Activated CD8-positive, alpha-beta T cell treated with anti-CD3 and anti-CD28 coated beads for 36 hours (primary cell): ENCODE measurements around the gene TMEM184B. TPM values are rescaled to one million over a fixed set of nuclear protein-coding genes. Genes with fewer than 3 reads are reported as not detected.
A peak's percentile ranks its signal among the peaks of the same experiment; 100 is the strongest.

Source experiments
- ATAC-seq: fragments of 200-7000 bp; cut with Tn5 transposase; one replicate; pipeline ENCODE4 v1.10.0; 2021; ENCODE audit warnings: mild to moderate bottlenecking, moderate library complexity
- CTCF ChIA-PET: fragments of 350-600 bp; sonication (Branson Sonifier 250); formaldehyde crosslinking; loops from one replicate; lab custom pipeline; 2021; ENCODE audit warnings: antibody characterized with exemption; lab: Charles Lee
- POLR2A ChIA-PET: fragments of 350-600 bp; sonication (Branson Sonifier 250); formaldehyde crosslinking; loops from one replicate; lab custom pipeline; 2021; ENCODE audit warnings: antibody characterized with exemption; lab: Charles Lee
- DNase-seq: peaks from one replicate; pipeline ENCODE4 v3.0.0-alpha.2; 2020
- H3K27ac Mint-ChIP-seq: one replicate; pipeline ENCODE4 v1.8.0; 2021; ENCODE audit warnings: mild to moderate bottlenecking, mixed read lengths
- H3K27me3 Mint-ChIP-seq: one replicate; pipeline ENCODE4 v1.8.0; 2021; ENCODE audit warnings: mixed read lengths
- H3K36me3 Mint-ChIP-seq: one replicate; pipeline ENCODE4 v1.8.0; 2021; ENCODE audit warnings: low read depth, mixed read lengths
- H3K4me1 Mint-ChIP-seq: one replicate; pipeline ENCODE4 v1.8.0; 2021; ENCODE audit warnings: low read depth, mixed read lengths
- H3K4me3 Mint-ChIP-seq: one replicate; pipeline ENCODE4 v1.8.0; 2021; ENCODE audit warnings: mild to moderate bottlenecking, moderate library complexity, mixed read lengths
- H3K9me3 Mint-ChIP-seq: one replicate; pipeline ENCODE4 v1.8.0; 2021; ENCODE audit warnings: mixed read lengths
- intact Hi-C: fragments of 100-400 bp; cut with micrococcal nuclease; formaldehyde crosslinking; loops from one replicate; pipeline ENCODE4 v1.10.0; 2022
- total RNA-seq, 2 experiments: library from RNA; stranded (reverse); gene quantifications; one replicate each; pipeline ENCODE4 v1.2.3, GENCODE V29; 2021
- TF ChIP-seq, protein P1 (sequence below): fragments of 200-600 bp; IDR thresholded peaks from one replicate; pipeline ENCODE4 v1.8.0; 2022; ENCODE audit warnings: antibody characterized with exemption, mild to moderate bottlenecking

The TMEM184B gene
- total RNA-seq, 2 experiments from 2014 or later, result 15.7 to 16.8 TPM

DNA sequence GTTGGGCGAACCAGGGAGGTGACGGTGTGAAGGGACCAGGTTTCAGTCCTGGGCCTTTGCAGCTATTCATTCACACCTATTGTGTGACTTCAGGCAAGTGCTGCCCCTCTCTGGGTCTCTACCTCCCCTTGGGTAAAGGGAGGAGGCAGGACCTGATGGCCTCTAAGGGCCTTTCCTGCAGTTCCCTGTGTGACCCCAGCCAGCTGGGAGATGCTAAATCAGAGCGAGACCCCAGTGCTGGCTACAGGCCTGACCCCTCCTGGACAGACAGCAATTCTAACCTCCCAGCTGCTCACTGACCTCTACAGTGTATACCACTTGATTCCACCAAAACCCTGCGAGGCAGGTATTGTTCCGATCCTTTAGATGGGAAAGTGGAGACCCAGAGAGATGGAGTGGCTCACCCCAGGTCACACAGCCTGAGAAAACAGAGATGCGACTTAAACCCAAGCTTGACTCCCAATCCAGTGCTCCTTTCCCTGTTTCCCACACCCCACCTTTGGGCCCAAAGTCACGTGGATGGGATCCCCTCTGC is 64.8 kb downstream of the TMEM184B start:
- Mint-ChIP-seq H3K27ac (no peak overlapping the region), H3K36me3 (peaks cover 6% of the 10 kb centered on the region), H3K27me3 (no peaks in the 10 kb centered on the region), H3K9me3 (no peaks in the 10 kb centered on the region), H3K4me3 (no peak overlapping the region), H3K4me1 (peaks cover 38% of the 10 kb centered on the region)
- ChIA-PET CTCF (no interaction called here), POLR2A (no interaction called here)
- DNase-seq, result no peak
- no peak for ATAC-seq
- TF ChIP-seq, protein P1, sequence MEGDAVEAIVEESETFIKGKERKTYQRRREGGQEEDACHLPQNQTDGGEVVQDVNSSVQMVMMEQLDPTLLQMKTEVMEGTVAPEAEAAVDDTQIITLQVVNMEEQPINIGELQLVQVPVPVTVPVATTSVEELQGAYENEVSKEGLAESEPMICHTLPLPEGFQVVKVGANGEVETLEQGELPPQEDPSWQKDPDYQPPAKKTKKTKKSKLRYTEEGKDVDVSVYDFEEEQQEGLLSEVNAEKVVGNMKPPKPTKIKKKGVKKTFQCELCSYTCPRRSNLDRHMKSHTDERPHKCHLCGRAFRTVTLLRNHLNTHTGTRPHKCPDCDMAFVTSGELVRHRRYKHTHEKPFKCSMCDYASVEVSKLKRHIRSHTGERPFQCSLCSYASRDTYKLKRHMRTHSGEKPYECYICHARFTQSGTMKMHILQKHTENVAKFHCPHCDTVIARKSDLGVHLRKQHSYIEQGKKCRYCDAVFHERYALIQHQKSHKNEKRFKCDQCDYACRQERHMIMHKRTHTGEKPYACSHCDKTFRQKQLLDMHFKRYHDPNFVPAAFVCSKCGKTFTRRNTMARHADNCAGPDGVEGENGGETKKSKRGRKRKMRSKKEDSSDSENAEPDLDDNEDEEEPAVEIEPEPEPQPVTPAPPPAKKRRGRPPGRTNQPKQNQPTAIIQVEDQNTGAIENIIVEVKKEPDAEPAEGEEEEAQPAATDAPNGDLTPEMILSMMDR, result no peak
- intact Hi-C loops, result no loop called here

DNA sequence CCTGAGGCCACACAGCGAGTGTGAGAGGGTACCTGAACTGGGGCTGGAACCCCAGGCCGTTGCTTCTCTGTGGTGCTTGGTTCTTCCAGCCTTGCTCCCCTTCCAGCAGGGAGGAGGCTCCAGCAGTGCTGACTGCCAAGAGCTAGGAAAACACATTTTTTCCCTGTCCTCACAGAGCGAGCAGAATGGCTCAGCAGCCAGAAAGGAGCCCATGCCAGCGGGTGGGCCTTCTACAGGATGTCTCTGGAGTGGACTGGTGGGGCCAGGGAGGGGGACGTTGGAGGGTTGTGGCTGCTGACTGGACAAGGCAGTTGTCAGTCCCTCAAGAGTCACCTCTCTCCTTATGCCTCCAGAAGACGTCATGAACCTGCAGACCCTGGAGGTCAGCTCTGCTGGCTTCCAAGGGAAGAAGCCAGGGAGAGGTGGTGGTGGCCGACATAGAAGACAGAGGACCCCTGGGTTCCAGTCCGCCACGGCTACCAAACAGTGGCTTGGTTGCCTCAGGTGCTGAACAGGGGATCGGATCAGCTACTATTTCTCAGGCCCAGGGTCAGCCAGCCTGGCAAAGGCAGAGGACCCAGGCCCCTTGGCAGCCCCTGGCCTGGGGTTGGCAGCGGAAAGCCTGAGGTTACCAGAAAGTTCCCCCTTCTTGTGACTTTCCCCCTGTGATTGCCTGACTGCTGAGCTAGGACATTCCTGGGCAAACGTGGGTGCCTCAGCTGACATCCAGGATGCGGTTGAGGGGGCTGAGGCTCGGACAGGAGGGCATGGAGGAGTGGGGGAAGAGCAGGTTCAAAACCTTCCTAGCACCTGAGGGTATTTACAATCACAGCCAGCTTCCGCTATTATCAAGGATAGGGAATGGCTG is 67.3 kb downstream of the TMEM184B start:
- ChIA-PET POLR2A (interaction anchor here (1.3 to 1.4 kb wide), 2 partner anchors 91 to 121 kb away, joined by 3 to 4 read pairs; no protein-coding TSS in a partner anchor), CTCF (interaction anchor here (1.2 to 1.5 kb wide), 2 partner anchors 91 to 153 kb away, joined by 3 to 4 read pairs; no protein-coding TSS in a partner anchor)
- peaks cover 5% of the 10 kb centered on the region for H3K36me3 Mint-ChIP-seq
- no peak overlapping the region for H3K27ac Mint-ChIP-seq
- TF ChIP-seq, protein P1, result no peak
- H3K4me1 Mint-ChIP-seq, result peaks cover 46% of the 10 kb centered on the region
- no peak overlapping the region for H3K4me3 Mint-ChIP-seq
- H3K27me3 Mint-ChIP-seq, result no peaks in the 10 kb centered on the region
- DNase-seq (no peak), ATAC-seq (no peak)
- intact Hi-C loops, result no loop called here
- no peaks in the 10 kb centered on the region for H3K9me3 Mint-ChIP-seq

DNA sequence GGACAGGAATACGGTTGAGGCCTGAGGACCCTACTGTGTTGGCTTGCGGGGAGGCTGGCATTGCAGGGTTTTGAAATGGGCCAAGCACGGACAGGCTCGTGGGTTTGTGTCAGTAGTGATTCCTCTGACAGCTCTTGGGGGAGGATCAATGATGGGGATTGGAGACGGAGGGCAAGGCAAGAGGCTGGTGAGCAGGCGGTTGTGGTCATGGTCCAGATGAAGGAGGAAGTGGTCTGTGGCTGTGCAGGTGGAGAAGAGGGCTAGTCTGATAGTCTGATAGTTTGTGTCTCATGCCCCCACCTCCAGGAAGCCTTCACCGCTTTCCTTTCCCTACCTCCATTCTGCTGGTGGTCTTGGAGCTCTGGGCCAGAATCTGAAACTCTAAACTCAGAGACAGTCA is 68.0 kb downstream of the TMEM184B start:
- Mint-ChIP-seq H3K27me3 (no peaks in the 10 kb centered on the region), H3K4me1 (peaks cover 43% of the 10 kb centered on the region), H3K27ac (peak overlapping the region; percentile 4), H3K36me3 (peaks cover 2% of the 10 kb centered on the region), H3K9me3 (no peaks in the 10 kb centered on the region), H3K4me3 (no peak overlapping the region)
- ChIA-PET POLR2A (interaction anchor here (0.5 to 1.4 kb wide), 4 partner anchors 59 to 524 kb away, joined by 3 to 4 read pairs (median 3); no protein-coding TSS in a partner anchor), CTCF (interaction anchor here (0.8 to 1.5 kb wide), 3 partner anchors 62 to 152 kb away, joined by 3 read pairs; no protein-coding TSS in a partner anchor)
- intact Hi-C loops, result no loop called here
- peak; percentile 64 for DNase-seq
- TF ChIP-seq, protein P1, result no peak
- ATAC-seq, result no peak

DNA sequence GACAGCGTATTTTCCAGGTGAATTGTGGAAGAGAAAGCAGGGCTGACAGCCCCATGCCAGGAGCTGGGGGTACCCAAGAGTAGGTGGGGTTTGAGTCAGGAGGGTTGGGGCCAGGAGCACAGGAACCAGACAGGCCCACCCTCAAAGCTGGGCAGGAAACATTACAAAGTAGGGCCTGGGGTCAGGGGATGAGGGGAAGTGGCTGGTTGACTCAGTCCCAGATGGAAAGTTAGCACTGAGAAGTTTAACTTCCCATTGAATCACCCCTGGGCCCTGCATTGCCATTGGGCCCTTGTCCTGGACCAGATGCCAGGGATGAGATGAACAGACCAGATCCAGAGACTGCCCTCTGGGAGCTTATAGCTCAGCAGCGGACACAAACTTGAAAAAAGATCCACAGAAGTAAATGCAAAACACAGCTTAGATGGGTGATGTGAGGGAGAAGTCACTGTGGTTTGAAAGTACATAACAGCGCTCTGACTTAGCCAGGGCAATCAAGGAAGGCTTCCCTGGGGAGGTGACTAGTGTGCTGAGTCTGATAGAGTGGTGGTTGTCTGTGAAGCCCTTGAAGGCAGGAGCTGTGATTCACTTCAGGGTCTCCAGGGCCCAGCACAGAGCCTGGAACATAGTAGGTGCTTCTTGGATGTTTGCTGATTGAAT is 68.8 kb downstream of the TMEM184B start:
- intact Hi-C loops, result no loop called here
- Mint-ChIP-seq H3K9me3 (no peaks in the 10 kb centered on the region), H3K27me3 (no peaks in the 10 kb centered on the region), H3K4me1 (peaks cover 45% of the 10 kb centered on the region), H3K36me3 (peaks cover 2% of the 10 kb centered on the region), H3K27ac (peak overlapping the region; percentile 43), H3K4me3 (peak overlapping the region; percentile 82)
- TF ChIP-seq, protein P1, result no peak
- peak; percentile 43 for DNase-seq
- POLR2A ChIA-PET, result interaction anchor here (0.5 to 1.4 kb wide), 5 partner anchors 8 to 525 kb away, joined by 3 to 7 read pairs (median 3); partner anchors contain the start of gene PLA2G6
- CTCF ChIA-PET, result interaction anchor here (0.8 to 4.0 kb wide), 5 partner anchors 23 to 152 kb away, joined by 3 to 11 read pairs (median 3); partner anchors contain the start of gene PLA2G6
- no peak for ATAC-seq
